ENCODE results near the gene APOB. TPM values are rescaled to one million over a fixed set of nuclear protein-coding genes. Genes with fewer than 3 reads are reported as not detected.

Gene APOB
- total and polyA plus RNA-seq, 2 of the 13 experiments (the other 11 are each of a cell fraction or from before 2014, with no cell fraction given), result 1,569 to 2,515 TPM

GRCh38 chr2:21052044-21052443, 8.2 kb upstream of the APOB start (continued):
- no peak for TF ChIP-seq ZNF44 (CRISPR knock-in tag; IDR thresholded peaks at IDR 0.05)
- TF ChIP-seq BRF2 (CRISPR knock-in tag; IDR thresholded peaks at IDR 0.05), result no peak
- TF ChIP-seq NCOR1 (IDR thresholded peaks at IDR 0.05; ENCODE audit: borderline replicate concordance, low read length), result no peak
- no peak for TF ChIP-seq CENPT (CRISPR knock-in tag; IDR thresholded peaks at IDR 0.05; ENCODE audit: low read depth)
- no peak for TF ChIP-seq ZNF782 (CRISPR knock-in tag; IDR thresholded peaks at IDR 0.05; ENCODE audit: borderline replicate concordance)
- peak; percentile 33; the same call in 1 of the 2 replicates for TF ChIP-seq GATAD1 (CRISPR knock-in tag; IDR thresholded peaks at IDR 0.05)
- TF ChIP-seq, protein P1, sequence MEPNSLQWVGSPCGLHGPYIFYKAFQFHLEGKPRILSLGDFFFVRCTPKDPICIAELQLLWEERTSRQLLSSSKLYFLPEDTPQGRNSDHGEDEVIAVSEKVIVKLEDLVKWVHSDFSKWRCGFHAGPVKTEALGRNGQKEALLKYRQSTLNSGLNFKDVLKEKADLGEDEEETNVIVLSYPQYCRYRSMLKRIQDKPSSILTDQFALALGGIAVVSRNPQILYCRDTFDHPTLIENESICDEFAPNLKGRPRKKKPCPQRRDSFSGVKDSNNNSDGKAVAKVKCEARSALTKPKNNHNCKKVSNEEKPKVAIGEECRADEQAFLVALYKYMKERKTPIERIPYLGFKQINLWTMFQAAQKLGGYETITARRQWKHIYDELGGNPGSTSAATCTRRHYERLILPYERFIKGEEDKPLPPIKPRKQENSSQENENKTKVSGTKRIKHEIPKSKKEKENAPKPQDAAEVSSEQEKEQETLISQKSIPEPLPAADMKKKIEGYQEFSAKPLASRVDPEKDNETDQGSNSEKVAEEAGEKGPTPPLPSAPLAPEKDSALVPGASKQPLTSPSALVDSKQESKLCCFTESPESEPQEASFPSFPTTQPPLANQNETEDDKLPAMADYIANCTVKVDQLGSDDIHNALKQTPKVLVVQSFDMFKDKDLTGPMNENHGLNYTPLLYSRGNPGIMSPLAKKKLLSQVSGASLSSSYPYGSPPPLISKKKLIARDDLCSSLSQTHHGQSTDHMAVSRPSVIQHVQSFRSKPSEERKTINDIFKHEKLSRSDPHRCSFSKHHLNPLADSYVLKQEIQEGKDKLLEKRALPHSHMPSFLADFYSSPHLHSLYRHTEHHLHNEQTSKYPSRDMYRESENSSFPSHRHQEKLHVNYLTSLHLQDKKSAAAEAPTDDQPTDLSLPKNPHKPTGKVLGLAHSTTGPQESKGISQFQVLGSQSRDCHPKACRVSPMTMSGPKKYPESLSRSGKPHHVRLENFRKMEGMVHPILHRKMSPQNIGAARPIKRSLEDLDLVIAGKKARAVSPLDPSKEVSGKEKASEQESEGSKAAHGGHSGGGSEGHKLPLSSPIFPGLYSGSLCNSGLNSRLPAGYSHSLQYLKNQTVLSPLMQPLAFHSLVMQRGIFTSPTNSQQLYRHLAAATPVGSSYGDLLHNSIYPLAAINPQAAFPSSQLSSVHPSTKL (CRISPR knock-in tag; IDR thresholded peaks at IDR 0.05), result peak; percentile 81
- no peak for TF ChIP-seq ZBTB42 (CRISPR knock-in tag; IDR thresholded peaks at IDR 0.05)
- TF ChIP-seq MYPOP (CRISPR knock-in tag; IDR thresholded peaks at IDR 0.05), result no peak
- TF ChIP-seq HCFC1 (IDR thresholded peaks at IDR 0.05; ENCODE audit: low read depth, low read length), result no peak
- TF ChIP-seq, protein P2, sequence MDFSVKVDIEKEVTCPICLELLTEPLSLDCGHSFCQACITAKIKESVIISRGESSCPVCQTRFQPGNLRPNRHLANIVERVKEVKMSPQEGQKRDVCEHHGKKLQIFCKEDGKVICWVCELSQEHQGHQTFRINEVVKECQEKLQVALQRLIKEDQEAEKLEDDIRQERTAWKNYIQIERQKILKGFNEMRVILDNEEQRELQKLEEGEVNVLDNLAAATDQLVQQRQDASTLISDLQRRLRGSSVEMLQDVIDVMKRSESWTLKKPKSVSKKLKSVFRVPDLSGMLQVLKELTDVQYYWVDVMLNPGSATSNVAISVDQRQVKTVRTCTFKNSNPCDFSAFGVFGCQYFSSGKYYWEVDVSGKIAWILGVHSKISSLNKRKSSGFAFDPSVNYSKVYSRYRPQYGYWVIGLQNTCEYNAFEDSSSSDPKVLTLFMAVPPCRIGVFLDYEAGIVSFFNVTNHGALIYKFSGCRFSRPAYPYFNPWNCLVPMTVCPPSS (IDR thresholded peaks at IDR 0.05), result no peak
- TF ChIP-seq ZNF576 (CRISPR knock-in tag; IDR thresholded peaks at IDR 0.05), result no peak
- TF ChIP-seq RARA (CRISPR knock-in tag; IDR thresholded peaks at IDR 0.05), result peak; percentile 86
- TF ChIP-seq SNRNP70 (IDR thresholded peaks at IDR 0.05; ENCODE audit: low read depth, low read length), result no peak
- TF ChIP-seq NFRKB (IDR thresholded peaks at IDR 0.05), result no peak
- TF ChIP-seq PHF20 (CRISPR knock-in tag; IDR thresholded peaks at IDR 0.05), result no peak
- no peak for TF ChIP-seq U2AF2 (IDR thresholded peaks at IDR 0.05; ENCODE audit: low read depth, low read length)
- TF ChIP-seq BORCS8-MEF2B (CRISPR knock-in tag; IDR thresholded peaks at IDR 0.05), result no peak
- TF ChIP-seq NBN (conservative IDR thresholded peaks at IDR 0.05), result no peak
- TF ChIP-seq ZNF572 (CRISPR knock-in tag; IDR thresholded peaks at IDR 0.05), result no peak
- TF ChIP-seq JUNB (CRISPR knock-in tag; IDR thresholded peaks at IDR 0.05; ENCODE audit: borderline replicate concordance), result no peak
- no peak for TF ChIP-seq RNF2 (conservative IDR thresholded peaks at IDR 0.05; ENCODE audit: low read depth)
- TF ChIP-seq TOE1 (CRISPR knock-in tag; IDR thresholded peaks at IDR 0.05), result no peak

Measured in HepG2 (cell line).